RWPE1 (cell line): Measurements from ENCODE around the gene METTL3.

Experiments
- CTCF ChIA-PET: fragments of 350-600 bp; sonication (Branson Sonifier 250); formaldehyde crosslinking; extraction: SDS; loops from one replicate; lab custom pipeline; 2021; lab: Yijun Ruan, JAX
- POLR2A ChIA-PET: fragments of 400-600 bp; formaldehyde crosslinking; extraction: SDS; loops from one replicate; lab custom pipeline; 2020; ENCODE audit warnings: antibody characterized with exemption; ENCODE audit not compliant: low non-redundant PET; lab: Yijun Ruan, JAX
- DNase-seq: peaks from one replicate; pipeline ENCODE4 v3.0.0; 2012; ENCODE audit warnings: low spot score
- H3K27ac ChIP-seq: fragments of 450-650 bp; 2 replicates; pipeline ENCODE4 v1.5.1; 2017
- CTCF ChIP-seq: fragments of 450-650 bp; conservative IDR thresholded peaks from 2 replicates; pipeline ENCODE4 v1.5.1; 2017; ENCODE audit warnings: low read depth, mild to moderate bottlenecking

METTL3 gene

GRCh38 chr14:21543963-21544362 lies 32.8 kb upstream of the METTL3 start:
- POLR2A ChIA-PET: no interaction called here
- H3K27ac ChIP-seq: no peak overlapping the region

GRCh38 chr14:21543521-21543960 lies 32.4 kb upstream of the METTL3 start:
- no peak for TF ChIP-seq CTCF
- no peak for DNase-seq
- no peak overlapping the region for H3K27ac ChIP-seq
- POLR2A ChIA-PET: no interaction called here
- CTCF ChIA-PET: no interaction called here

More at GRCh38 chr14:21543963-21544362, 32.8 kb upstream of the METTL3 start:
- CTCF ChIA-PET: interaction anchor here (0.6 kb wide), 1 partner anchor 85 kb away, joined by 3 read pairs; no protein-coding TSS in a partner anchor
- no peak for DNase-seq
- no peak for TF ChIP-seq CTCF

- ChIA-PET CTCF (no interaction called here), POLR2A (no interaction called here)
- H3K27ac ChIP-seq: no peak overlapping the region
- DNase-seq: no peak
- TF ChIP-seq CTCF: no peak
These were observed 30.4 kb upstream of the METTL3 start for GRCh38 chr14:21541413-21542074.

- DNase-seq: no peak
- no peak overlapping the region for H3K27ac ChIP-seq
- POLR2A ChIA-PET: no interaction called here
- CTCF ChIA-PET: no interaction called here
- TF ChIP-seq CTCF: no peak
These were observed 28.2 kb upstream of the METTL3 start for GRCh38 chr14:21539189-21539940.

GRCh38 chr14:21537090-21537424 lies 25.9 kb upstream of the METTL3 start:
- ChIA-PET CTCF (no interaction called here), POLR2A (no interaction called here)
- H3K27ac ChIP-seq: no peak overlapping the region
- DNase-seq: no peak
- no peak for TF ChIP-seq CTCF

GRCh38 chr14:21536418-21537089 lies 25.4 kb upstream of the METTL3 start:
- no peak for TF ChIP-seq CTCF
- no peak for DNase-seq
- ChIA-PET POLR2A (no interaction called here), CTCF (no interaction called here)
- H3K27ac ChIP-seq: no peak overlapping the region
